K562 (cell line): ENCODE data around the gene EPB41L1.

Experiments
- BRCA1 ChIP-seq, 2 experiments: fragments of 450-650 bp in 1 of 2; sonication (generic) in 1 of 2; formaldehyde crosslinking in 1 of 2; IDR thresholded peaks; 2 replicates each; pipeline versions ENCODE4 v1.5.0 to v1.6.1; 2017 to 2020; ENCODE audit warnings: mild to moderate bottlenecking in 1 of 2, missing genetic modification reagents in 1 of 2
- EP300 ChIP-seq: IDR thresholded peaks from 2 replicates; pipeline ENCODE4 v1.6.1; 2012; ENCODE audit warnings: low read length, improper control_type of control experiment
- EZH2 ChIP-seq: IDR thresholded peaks from 2 replicates; pipeline ENCODE4 v1.6.1; 2012; ENCODE audit warnings: low read depth, mild to moderate bottlenecking, inconsistent platforms, low read length, borderline replicate concordance
- FOXK2 ChIP-seq, 2 experiments: fragments of 450-650 bp; IDR thresholded peaks in 1 of 2; conservative IDR thresholded peaks in 1 of 2; 2 replicates each; pipeline ENCODE4 v1.6.1; 2016; ENCODE audit warnings: low read depth in 2 of 2, mild to moderate bottlenecking in 1 of 2
- HMGXB4 ChIP-seq: sonication (generic); formaldehyde crosslinking; IDR thresholded peaks from 2 replicates; pipeline ENCODE4 v1.8.1; 2023; ENCODE audit warnings: mild to moderate bottlenecking, missing genetic modification reagents
- IRF9 ChIP-seq: fragments of 450-650 bp; IDR thresholded peaks from 2 replicates; pipeline ENCODE4 v1.6.1; 2016; ENCODE audit warnings: missing biosample characterization, missing genetic modification characterization
- PHF8 ChIP-seq: fragments of 200-600 bp; sonication (generic); IDR thresholded peaks from 2 replicates; pipeline ENCODE4 v1.6.1; 2012; ENCODE audit warnings: mixed run types, mild to moderate bottlenecking, inconsistent platforms, low read length, moderate library complexity, borderline replicate concordance
- ZBTB49 ChIP-seq: sonication (generic); formaldehyde crosslinking; IDR thresholded peaks from 2 replicates; pipeline ENCODE4 v1.8.0; 2022; ENCODE audit warnings: missing genetic modification reagents, mild to moderate bottlenecking, borderline replicate concordance
- ZNF592 ChIP-seq: fragments of 450-650 bp; IDR thresholded peaks from 2 replicates; pipeline ENCODE4 v1.6.1; 2017; ENCODE audit warnings: antibody characterized with exemption, mild to moderate bottlenecking
- TF ChIP-seq, protein P1 (sequence below): fragments of 250-450 bp; sonication (Bioruptor Pico); IDR thresholded peaks from 2 replicates; pipeline ENCODE4 v1.4.0; 2020; ENCODE audit warnings: mild to moderate bottlenecking

DNA sequence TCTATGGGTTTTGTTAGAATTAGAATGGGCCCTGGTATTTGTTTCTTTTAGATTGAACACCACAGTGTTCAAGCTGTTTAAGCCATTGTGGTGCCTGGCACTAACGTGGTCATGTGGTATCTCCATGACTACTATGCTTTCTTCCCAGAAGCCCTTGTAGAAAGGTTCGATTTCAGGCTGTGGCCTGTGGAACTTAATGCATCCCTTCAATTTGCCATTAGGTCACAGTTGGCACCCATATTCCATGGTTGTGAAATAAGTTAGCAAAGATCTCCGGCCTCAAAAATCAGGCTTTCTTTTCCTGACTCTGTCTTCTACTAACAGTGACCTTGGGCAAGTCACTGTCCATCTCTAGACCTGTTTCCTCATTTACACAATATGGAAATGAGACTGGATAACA lies 50.5 kb downstream of the EPB41L1 start:
- no peak for TF ChIP-seq EP300
- no peak for TF ChIP-seq HMGXB4 (CRISPR knock-in tag)
- no peak for TF ChIP-seq BRCA1 (IDR thresholded peaks at IDR 0.05)
- TF ChIP-seq BRCA1 (CRISPR knock-in tag; IDR thresholded peaks at IDR 0.05), result no peak
- TF ChIP-seq FOXK2 (conservative IDR thresholded peaks at IDR 0.05 in 1 of 2, IDR thresholded peaks at IDR 0.05 in 1 of 2; ENCODE audit: low read depth in 2 of 2), result no peak
- TF ChIP-seq, protein P1, sequence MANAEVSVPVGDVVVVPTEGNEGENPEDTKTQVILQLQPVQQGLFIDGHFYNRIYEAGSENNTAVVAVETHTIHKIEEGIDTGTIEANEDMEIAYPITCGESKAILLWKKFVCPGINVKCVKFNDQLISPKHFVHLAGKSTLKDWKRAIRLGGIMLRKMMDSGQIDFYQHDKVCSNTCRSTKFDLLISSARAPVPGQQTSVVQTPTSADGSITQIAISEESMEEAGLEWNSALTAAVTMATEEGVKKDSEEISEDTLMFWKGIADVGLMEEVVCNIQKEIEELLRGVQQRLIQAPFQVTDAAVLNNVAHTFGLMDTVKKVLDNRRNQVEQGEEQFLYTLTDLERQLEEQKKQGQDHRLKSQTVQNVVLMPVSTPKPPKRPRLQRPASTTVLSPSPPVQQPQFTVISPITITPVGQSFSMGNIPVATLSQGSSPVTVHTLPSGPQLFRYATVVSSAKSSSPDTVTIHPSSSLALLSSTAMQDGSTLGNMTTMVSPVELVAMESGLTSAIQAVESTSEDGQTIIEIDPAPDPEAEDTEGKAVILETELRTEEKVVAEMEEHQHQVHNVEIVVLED (CRISPR knock-in tag), result no peak
- no peak for TF ChIP-seq ZBTB49
- no peak for TF ChIP-seq IRF9 (tag)
- TF ChIP-seq EZH2, result no peak
- no peak for TF ChIP-seq ZNF592
- TF ChIP-seq PHF8, result no peak
